NCI-H1436 treated with DMSO at 0.1 percent for 48 hours (cell line): ENCODE data around the gene REV1.
A peak's percentile ranks its signal among the peaks of the same experiment; 100 is the strongest.

ENCODE experiments used
- DNase-seq: peaks from one replicate; lab custom pipeline; 2025; lab: John Stamatoyannopoulos, UW

REV1 gene

GRCh38 chr2:99489761-99490622, at the start of gene REV1:
REV1 (minus strand) TSS chr2:99490017; CDS start chr2:99464975, 25,042 bp downstream.
- peak; percentile 83 for DNase-seq

GRCh38 chr2:99537910-99538485, 48.2 kb upstream of the REV1 start:
- no peak for DNase-seq

GRCh38 chr2:99524056-99524455, 34.2 kb upstream of the REV1 start:
- DNase-seq: no peak

GRCh38 chr2:99522157-99522556, 32.3 kb upstream of the REV1 start:
- DNase-seq: no peak

- DNase-seq: no peak
Measured at GRCh38 chr2:99520813-99521212, 31.0 kb upstream of the REV1 start.

GRCh38 chr2:99520195-99520594, 30.4 kb upstream of the REV1 start:
- DNase-seq: no peak

GRCh38 chr2:99514357-99514756, 24.5 kb upstream of the REV1 start:
- DNase-seq: no peak

GRCh38 chr2:99512181-99512591, 22.4 kb upstream of the REV1 start:
- DNase-seq: no peak

- DNase-seq: no peak
Measured at GRCh38 chr2:99509387-99509786, 19.6 kb upstream of the REV1 start.

- peak; percentile 98 for DNase-seq
Measured at GRCh38 chr2:99507937-99508818, 18.4 kb upstream of the REV1 start.

- no peak for DNase-seq
Measured at GRCh38 chr2:99504844-99505584, 15.2 kb upstream of the REV1 start.

GRCh38 chr2:99503662-99504416, 14.0 kb upstream of the REV1 start:
- DNase-seq: peak; percentile 79

GRCh38 chr2:99496021-99496420, 6.2 kb upstream of the REV1 start:
- DNase-seq: no peak

- DNase-seq: no peak
Measured at GRCh38 chr2:99495115-99495860, 5.5 kb upstream of the REV1 start.

- DNase-seq: no peak
Measured at GRCh38 chr2:99492721-99493120, 2.9 kb upstream of the REV1 start.

GRCh38 chr2:99490623-99491461, 1.0 kb upstream of the REV1 start:
- DNase-seq: no peak

GRCh38 chr2:99489063-99489760, 605 bp downstream of the REV1 start:
- no peak for DNase-seq

- no peak for DNase-seq
Measured at GRCh38 chr2:99488539-99489062, 1.2 kb downstream of the REV1 start.

- no peak for DNase-seq
Measured at GRCh38 chr2:99487906-99488305, 1.9 kb downstream of the REV1 start.
